Medulla oblongata (tissue), 1 donor: ENCODE measurements around the gene UBE4A.
"Not testable (repeated sequence)": the region's sequence is repeated elsewhere in the genome, so short reads cannot be mapped to it uniquely, and the experiment has no call there.

Experiments used
- DNase-seq: peaks from one replicate; pipeline ENCODE4 v3.0.0-alpha.2; 2015; ENCODE audit errors: extremely low spot score

The UBE4A gene

GRCh38 chr11:118398791-118399559 lies 39.6 kb downstream of the UBE4A start:
- DNase-seq: no peak

GRCh38 chr11:118401151-118401879 lies 41.9 kb downstream of the UBE4A start, which contains the start of gene ATP5MG:
Gene ATP5MG (plus strand): TSS chr11:118401606. CDS start chr11:118401666, 60 bp downstream.
- DNase-seq: peak; percentile 93

- no peak for DNase-seq
Measured at GRCh38 chr11:118401880-118402590, 42.6 kb downstream of the UBE4A start.

GRCh38 chr11:118402594-118402993 lies 43.2 kb downstream of the UBE4A start:
- DNase-seq: not testable (repeated sequence)

- DNase-seq: no peak
Measured at GRCh38 chr11:118406599-118407166, 47.3 kb downstream of the UBE4A start.

GRCh38 chr11:118410055-118410745 lies 50.8 kb downstream of the UBE4A start:
- DNase-seq: no peak

- no peak for DNase-seq
Measured at GRCh38 chr11:118411530-118411929, 52.1 kb downstream of the UBE4A start.

- DNase-seq: no peak
Measured at GRCh38 chr11:118412921-118413320, 53.5 kb downstream of the UBE4A start.

GRCh38 chr11:118415062-118415738 lies 55.8 kb downstream of the UBE4A start:
- DNase-seq: no peak

GRCh38 chr11:118415739-118416068 lies 56.3 kb downstream of the UBE4A start:
- DNase-seq: peak; percentile 18

GRCh38 chr11:118416900-118417299 lies 57.5 kb downstream of the UBE4A start:
- DNase-seq: not testable (repeated sequence)

- DNase-seq: no peak
Measured at GRCh38 chr11:118417801-118418200, 58.4 kb downstream of the UBE4A start.

- no peak for DNase-seq
Measured at GRCh38 chr11:118418766-118419165, 59.4 kb downstream of the UBE4A start.

GRCh38 chr11:118427707-118428106 lies 68.3 kb downstream of the UBE4A start:
- DNase-seq: no peak

- DNase-seq: peak; percentile 18
Measured at GRCh38 chr11:118430956-118431355, 71.6 kb downstream of the UBE4A start.

GRCh38 chr11:118434123-118434552 lies 74.7 kb downstream of the UBE4A start:
- no peak for DNase-seq

- DNase-seq: peak; percentile 59
Measured at GRCh38 chr11:118434553-118435289, 75.3 kb downstream of the UBE4A start.

- peak; percentile 54 for DNase-seq
Measured at GRCh38 chr11:118435290-118435892, 76.0 kb downstream of the UBE4A start.

GRCh38 chr11:118435893-118436624 lies 76.7 kb downstream of the UBE4A start, which contains the start of gene KMT2A:
Gene KMT2A (plus strand): TSS chr11:118436492. CDS start chr11:118436513, 21 bp downstream.
- DNase-seq: peak; percentile 96
